Measurements from ENCODE around the gene LZIC. TPM values are rescaled to one million over a fixed set of nuclear protein-coding genes. Genes with fewer than 3 reads are reported as not detected.

Gene LZIC
- total RNA-seq, 4 donors from 2014 or later, result 25.4 to 30.6 (median 27.7) TPM

GRCh38 chr1:9946315-9946714, 3.1 kb upstream of the LZIC start:
- TF ChIP-seq POLR2AphosphoS5 (IDR thresholded peaks at IDR 0.05) (no peak), POLR2A (IDR thresholded peaks at IDR 0.05; ENCODE audit: low read depth) (no peak), EP300 (IDR thresholded peaks at IDR 0.05) (no peak)
- TF ChIP-seq, protein P1, sequence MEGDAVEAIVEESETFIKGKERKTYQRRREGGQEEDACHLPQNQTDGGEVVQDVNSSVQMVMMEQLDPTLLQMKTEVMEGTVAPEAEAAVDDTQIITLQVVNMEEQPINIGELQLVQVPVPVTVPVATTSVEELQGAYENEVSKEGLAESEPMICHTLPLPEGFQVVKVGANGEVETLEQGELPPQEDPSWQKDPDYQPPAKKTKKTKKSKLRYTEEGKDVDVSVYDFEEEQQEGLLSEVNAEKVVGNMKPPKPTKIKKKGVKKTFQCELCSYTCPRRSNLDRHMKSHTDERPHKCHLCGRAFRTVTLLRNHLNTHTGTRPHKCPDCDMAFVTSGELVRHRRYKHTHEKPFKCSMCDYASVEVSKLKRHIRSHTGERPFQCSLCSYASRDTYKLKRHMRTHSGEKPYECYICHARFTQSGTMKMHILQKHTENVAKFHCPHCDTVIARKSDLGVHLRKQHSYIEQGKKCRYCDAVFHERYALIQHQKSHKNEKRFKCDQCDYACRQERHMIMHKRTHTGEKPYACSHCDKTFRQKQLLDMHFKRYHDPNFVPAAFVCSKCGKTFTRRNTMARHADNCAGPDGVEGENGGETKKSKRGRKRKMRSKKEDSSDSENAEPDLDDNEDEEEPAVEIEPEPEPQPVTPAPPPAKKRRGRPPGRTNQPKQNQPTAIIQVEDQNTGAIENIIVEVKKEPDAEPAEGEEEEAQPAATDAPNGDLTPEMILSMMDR (IDR thresholded peaks at IDR 0.05), result no peak
- peaks cover 19 to 46% (median 32%) of the 10 kb centered on the region in 4 donors for H3K4me1 ChIP-seq
- H3K27ac ChIP-seq (replicated peaks in 1 of 4), result no peak overlapping the region
- no peaks in the 10 kb centered on the region for H3K9me3 ChIP-seq
- 95% methylated on average over 2 of the region's 2 CpGs for WGBS
- H3K36me3 ChIP-seq, result peaks cover 0 to 14% (median 10%) of the 10 kb centered on the region in 4 donors
- intact Hi-C loops (cut with DNase I), result loop anchor here (5.0 kb wide), 1 partner anchor 206 kb away; no protein-coding TSS in a partner anchor
- DNase-seq (ENCODE audit: extremely low spot score), result no peak
- no peak overlapping the region for H3K4me3 ChIP-seq
- H3K27me3 ChIP-seq, result no peaks in the 10 kb centered on the region

GRCh38 chr1:9942399-9942938, 722 bp downstream of the LZIC start:
- WGBS, result 1% methylated on average over 14 of the region's 14 CpGs
- H3K9me3 ChIP-seq, result no peaks in the 10 kb centered on the region

DNA sequence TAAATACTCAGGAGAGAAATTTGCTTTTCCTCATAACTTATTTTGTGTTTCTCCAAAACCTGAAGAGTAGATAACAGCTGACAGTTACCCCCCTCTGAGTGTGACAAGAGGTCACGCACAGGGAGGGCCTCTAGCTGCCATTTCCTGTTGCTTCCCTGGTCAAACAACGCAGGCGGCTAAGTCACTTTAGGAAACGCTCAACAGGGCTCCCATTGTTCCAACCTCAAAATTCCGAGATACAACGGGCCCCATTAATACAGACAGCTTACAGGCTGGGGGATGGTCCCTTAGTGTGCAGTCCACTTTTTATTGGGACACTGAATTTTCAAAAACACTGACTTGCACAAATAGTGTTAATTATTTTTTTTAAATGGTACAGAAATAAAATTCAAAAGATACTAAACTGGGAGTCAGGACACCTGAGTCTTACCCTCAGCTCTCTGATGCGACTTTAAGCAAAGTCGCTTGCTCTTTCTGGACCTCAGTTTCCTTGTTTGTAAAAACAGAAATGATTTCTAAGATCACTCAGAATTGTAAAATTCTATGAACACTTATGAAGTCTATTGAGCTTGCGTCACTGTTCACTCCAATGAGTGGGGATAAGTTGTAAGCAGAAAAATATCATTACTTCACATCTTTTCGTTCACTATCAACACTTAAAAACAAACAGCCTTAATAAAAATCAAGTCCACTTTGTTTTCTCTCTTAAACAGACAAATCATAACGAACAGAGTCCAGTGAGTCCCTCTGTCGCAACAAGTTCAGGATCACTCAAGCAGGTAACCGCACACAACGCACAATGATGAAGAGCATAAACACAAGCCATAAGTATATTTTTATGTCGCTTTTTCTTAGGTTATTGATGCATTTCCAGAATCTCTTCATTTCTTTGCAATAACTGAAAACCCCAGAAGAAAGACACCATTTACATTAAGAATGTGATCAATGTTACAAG, 13.5 kb downstream of the LZIC start:
- peaks cover 2 to 70% (median 63%) of the 10 kb centered on the region in 4 donors for H3K36me3 ChIP-seq
- no peak overlapping the region for H3K4me3 ChIP-seq
- no peaks in the 10 kb centered on the region for H3K9me3 ChIP-seq
- intact Hi-C loops (cut with DNase I), result no loop called here
- WGBS, result 81% methylated on average over 15 of the region's 15 CpGs
- TF ChIP-seq POLR2AphosphoS5 (IDR thresholded peaks at IDR 0.05), result no peak
- TF ChIP-seq, protein P1 (IDR thresholded peaks at IDR 0.05), result no peak
- no peak for TF ChIP-seq POLR2A (IDR thresholded peaks at IDR 0.05; ENCODE audit: low read depth)
- TF ChIP-seq EP300 (IDR thresholded peaks at IDR 0.05), result no peak
- DNase-seq (ENCODE audit: extremely low spot score), result no peak
- no peaks in the 10 kb centered on the region for H3K27me3 ChIP-seq
- peaks cover 0 to 4% (median 0%) of the 10 kb centered on the region in 4 donors for H3K4me1 ChIP-seq
- H3K27ac ChIP-seq (replicated peaks in 1 of 4), result peak overlapping the region in 2 of 4 donors; percentile 19 to 21

More at GRCh38 chr1:9942399-9942938, 722 bp downstream of the LZIC start:
- Histone ChIP-seq H3K27ac (replicated peaks in 1 of 4) (peak overlapping the region; percentile 85 to 93 (median 92)), H3K36me3 (peaks cover 0 to 26% (median 9%) of the 10 kb centered on the region in 4 donors), H3K27me3 (no peaks in the 10 kb centered on the region), H3K4me3 (peak overlapping the region; percentile 72 to 93 (median 78)), H3K4me1 (peaks cover 15 to 41% (median 23%) of the 10 kb centered on the region in 4 donors)
- intact Hi-C loops (cut with DNase I), result loop anchor here (2.0 kb wide), 1 partner anchor 68 kb away; no protein-coding TSS in a partner anchor
- DNase-seq (ENCODE audit: extremely low spot score), result no peak
- TF ChIP-seq POLR2A (IDR thresholded peaks at IDR 0.05; ENCODE audit: low read depth), result no peak
- TF ChIP-seq, protein P1 (IDR thresholded peaks at IDR 0.05), result peak; percentile 47 to 53 (median 49)

- H3K36me3 ChIP-seq, result peaks cover 0 to 48% (median 45%) of the 10 kb centered on the region in 4 donors
- H3K27me3 ChIP-seq, result no peaks in the 10 kb centered on the region
- intact Hi-C loops (cut with DNase I), result no loop called here
- WGBS, result 93% methylated on average over 5 of the region's 5 CpGs
- H3K4me1 ChIP-seq, result peaks cover 0 to 12% (median 0%) of the 10 kb centered on the region in 4 donors
- no peak overlapping the region for H3K4me3 ChIP-seq
- TF ChIP-seq POLR2A (IDR thresholded peaks at IDR 0.05; ENCODE audit: low read depth), result no peak
- TF ChIP-seq EP300 (IDR thresholded peaks at IDR 0.05), result no peak
- TF ChIP-seq, protein P1 (IDR thresholded peaks at IDR 0.05), result no peak
- TF ChIP-seq POLR2AphosphoS5 (IDR thresholded peaks at IDR 0.05), result no peak
- no peaks in the 10 kb centered on the region for H3K9me3 ChIP-seq
- no peak for DNase-seq (ENCODE audit: extremely low spot score)
- H3K27ac ChIP-seq (replicated peaks in 1 of 4), result no peak overlapping the region
These were observed 15.9 kb downstream of the LZIC start for GRCh38 chr1:9927259-9927658.
